ENCODE data around the gene NEU2. TPM values are rescaled to one million over a fixed set of nuclear protein-coding genes. Genes with fewer than 3 reads are reported as not detected.
"Not testable (repeated sequence)": the region's sequence is repeated elsewhere in the genome, so short reads cannot be mapped to it uniquely, and the experiment has no call there.

NEU2 gene
- total RNA-seq, 1 donor from 2014 or later = not detected

GRCh38 chr2:233007739-233008138 lies 24.7 kb upstream of the NEU2 start:
- DNase-seq (ENCODE audit: missing footprints) (no peak), ATAC-seq (no peak)
- intact Hi-C loops (cut with DNase I) = no loop called here

- ATAC-seq (no peak), DNase-seq (ENCODE audit: missing footprints) (no peak)
- intact Hi-C loops (cut with DNase I) = no loop called here
Measured at GRCh38 chr2:233009661-233010060, 22.8 kb upstream of the NEU2 start.

- intact Hi-C loops (cut with DNase I) = no loop called here
- no peak for ATAC-seq
- DNase-seq (ENCODE audit: missing footprints) = no peak
Measured at GRCh38 chr2:233010569-233011267, 21.8 kb upstream of the NEU2 start.

GRCh38 chr2:233011268-233011650 lies 21.2 kb upstream of the NEU2 start:
- intact Hi-C loops (cut with DNase I) = no loop called here
- no peak for ATAC-seq
- DNase-seq (ENCODE audit: missing footprints) = no peak

- DNase-seq (ENCODE audit: missing footprints) (no peak), ATAC-seq (no peak)
- intact Hi-C loops (cut with DNase I) = no loop called here
Measured at GRCh38 chr2:233011702-233012131, 20.8 kb upstream of the NEU2 start.

GRCh38 chr2:233012301-233012971 lies 20.0 kb upstream of the NEU2 start:
- ATAC-seq (no peak), DNase-seq (ENCODE audit: missing footprints) (no peak)
- intact Hi-C loops (cut with DNase I) = no loop called here

GRCh38 chr2:233013027-233013461 lies 19.4 kb upstream of the NEU2 start, which contains the start of gene NGEF:
NGEF (minus strand) TSS chr2:233013256; CDS start chr2:232974890, 38,366 bp downstream.
- DNase-seq (ENCODE audit: missing footprints) (no peak), ATAC-seq (no peak)
- intact Hi-C loops (cut with DNase I) = no loop called here

- DNase-seq (ENCODE audit: missing footprints) = no peak
- intact Hi-C loops (cut with DNase I) = no loop called here
- no peak for ATAC-seq
Measured at GRCh38 chr2:233013650-233014049, 18.8 kb upstream of the NEU2 start.

- ATAC-seq = no peak
- intact Hi-C loops (cut with DNase I) = no loop called here
- DNase-seq (ENCODE audit: missing footprints) = no peak
Measured at GRCh38 chr2:233015019-233015645, 17.3 kb upstream of the NEU2 start.

GRCh38 chr2:233017947-233018346 lies 14.5 kb upstream of the NEU2 start:
- intact Hi-C loops (cut with DNase I) = no loop called here
- DNase-seq (ENCODE audit: missing footprints) = no peak
- no peak for ATAC-seq

- DNase-seq (ENCODE audit: missing footprints); ATAC-seq; intact Hi-C loops (cut with DNase I): not testable (repeated sequence)
Measured at GRCh38 chr2:233019610-233020009, 12.9 kb upstream of the NEU2 start.

GRCh38 chr2:233020454-233020853 lies 12.0 kb upstream of the NEU2 start:
- intact Hi-C loops (cut with DNase I) = no loop called here
- ATAC-seq (no peak), DNase-seq (ENCODE audit: missing footprints) (no peak)

- no peak for ATAC-seq
- intact Hi-C loops (cut with DNase I) = no loop called here
- no peak for DNase-seq (ENCODE audit: missing footprints)
Measured at GRCh38 chr2:233021771-233022170, 10.7 kb upstream of the NEU2 start.

GRCh38 chr2:233022561-233022960 lies 9.9 kb upstream of the NEU2 start:
- DNase-seq (ENCODE audit: missing footprints) (no peak), ATAC-seq (no peak)
- intact Hi-C loops (cut with DNase I) = no loop called here

- ATAC-seq (no peak), DNase-seq (ENCODE audit: missing footprints) (no peak)
- intact Hi-C loops (cut with DNase I) = no loop called here
Measured at GRCh38 chr2:233023007-233023760, 9.3 kb upstream of the NEU2 start.

- intact Hi-C loops (cut with DNase I) = no loop called here
- ATAC-seq = no peak
- no peak for DNase-seq (ENCODE audit: missing footprints)
Measured at GRCh38 chr2:233023761-233024410, 8.6 kb upstream of the NEU2 start.

- ATAC-seq (no peak), DNase-seq (ENCODE audit: missing footprints) (no peak)
- intact Hi-C loops (cut with DNase I) = no loop called here
Measured at GRCh38 chr2:233025706-233026105, 6.8 kb upstream of the NEU2 start.

- intact Hi-C loops (cut with DNase I) = no loop called here
- DNase-seq (ENCODE audit: missing footprints) = no peak
- ATAC-seq = no peak
Measured at GRCh38 chr2:233026198-233026813, 6.2 kb upstream of the NEU2 start.

Data from Right ventricle myocardium inferior (tissue), 1 donor.